ENCODE results near the gene KCTD16.

DNA sequence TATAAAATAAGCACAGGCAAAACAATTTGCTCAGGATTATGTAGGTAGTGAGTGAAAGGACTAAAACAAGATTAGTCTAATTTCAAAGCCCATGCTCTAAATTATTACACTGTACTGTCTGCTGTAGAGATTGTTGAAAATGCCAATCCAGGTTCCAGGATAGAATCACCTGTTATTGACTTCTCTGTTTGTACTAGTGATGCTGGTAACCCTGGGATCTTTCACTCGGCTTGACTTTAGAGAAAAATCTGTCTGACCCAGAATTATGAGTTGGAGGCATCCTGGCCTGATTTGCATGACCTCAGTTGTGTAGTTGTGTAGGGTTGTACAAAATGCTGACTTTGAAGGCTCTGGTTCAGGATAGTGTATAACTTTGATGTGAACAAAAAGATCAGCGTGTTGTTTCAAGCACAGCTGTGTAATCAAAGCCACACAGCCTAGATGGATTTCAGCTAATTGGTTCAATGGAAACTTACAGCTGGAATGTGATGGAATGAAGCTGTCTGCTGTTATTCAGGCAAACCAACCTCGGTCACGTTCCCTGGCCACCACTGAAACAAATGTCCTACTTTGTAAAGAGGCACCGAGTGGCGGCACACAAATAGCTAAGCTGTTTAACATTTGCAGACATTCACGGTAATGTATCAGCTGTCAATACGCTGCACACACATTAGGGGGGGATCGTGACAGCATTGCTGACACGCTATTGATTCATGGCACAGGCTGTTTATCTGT lies 340.3 kb downstream of the KCTD16 start:
- TF ChIP-seq EZH2phosphoT487 (IDR thresholded peaks at IDR 0.05; ENCODE audit: low read depth, severe bottlenecking, unreplicated experiment): no peak
- TF ChIP-seq, protein P1, sequence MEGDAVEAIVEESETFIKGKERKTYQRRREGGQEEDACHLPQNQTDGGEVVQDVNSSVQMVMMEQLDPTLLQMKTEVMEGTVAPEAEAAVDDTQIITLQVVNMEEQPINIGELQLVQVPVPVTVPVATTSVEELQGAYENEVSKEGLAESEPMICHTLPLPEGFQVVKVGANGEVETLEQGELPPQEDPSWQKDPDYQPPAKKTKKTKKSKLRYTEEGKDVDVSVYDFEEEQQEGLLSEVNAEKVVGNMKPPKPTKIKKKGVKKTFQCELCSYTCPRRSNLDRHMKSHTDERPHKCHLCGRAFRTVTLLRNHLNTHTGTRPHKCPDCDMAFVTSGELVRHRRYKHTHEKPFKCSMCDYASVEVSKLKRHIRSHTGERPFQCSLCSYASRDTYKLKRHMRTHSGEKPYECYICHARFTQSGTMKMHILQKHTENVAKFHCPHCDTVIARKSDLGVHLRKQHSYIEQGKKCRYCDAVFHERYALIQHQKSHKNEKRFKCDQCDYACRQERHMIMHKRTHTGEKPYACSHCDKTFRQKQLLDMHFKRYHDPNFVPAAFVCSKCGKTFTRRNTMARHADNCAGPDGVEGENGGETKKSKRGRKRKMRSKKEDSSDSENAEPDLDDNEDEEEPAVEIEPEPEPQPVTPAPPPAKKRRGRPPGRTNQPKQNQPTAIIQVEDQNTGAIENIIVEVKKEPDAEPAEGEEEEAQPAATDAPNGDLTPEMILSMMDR (IDR thresholded peaks at IDR 0.05; ENCODE audit: poor library complexity): no peak
- TF ChIP-seq EZH2 (IDR thresholded peaks at IDR 0.05; ENCODE audit: borderline replicate concordance): no peak
